BJ (cell line): ENCODE data around the gene ULK1. TPM values are rescaled to one million over a fixed set of nuclear protein-coding genes. Genes with fewer than 3 reads are reported as not detected.

Source experiments
- CTCF ChIA-PET: fragments of 350-600 bp; formaldehyde crosslinking; extraction: SDS; loops from one replicate; lab custom pipeline; 2021; ENCODE audit warnings: antibody characterized with exemption, inconsistent platforms; lab: Yijun Ruan, JAX
- POLR2A ChIA-PET: fragments of 300-600 bp; sonication (Branson Sonifier 250); formaldehyde crosslinking; extraction: SDS; loops from one replicate; lab custom pipeline; 2021; ENCODE audit warnings: antibody characterized with exemption; lab: Charles Lee
- DNase-seq: peaks from one replicate; pipeline ENCODE4 v3.0.0-alpha.2; 2011; ENCODE audit warnings: low read depth
- H3K27me3 ChIP-seq: 2 replicates; pipeline ENCODE4 v1.6.0; 2011; ENCODE audit warnings: low read length; ENCODE audit not compliant: control insufficient read depth, insufficient read depth
- H3K36me3 ChIP-seq: 2 replicates; pipeline ENCODE4 v1.5.1; 2011; ENCODE audit warnings: low read length; ENCODE audit not compliant: control insufficient read depth, insufficient read depth
- H3K4me3 ChIP-seq: 2 replicates; pipeline ENCODE4 v1.5.1; 2011; ENCODE audit warnings: low read depth, mild to moderate bottlenecking, control low read depth, low read length
- CTCF ChIP-seq: IDR thresholded peaks from 2 replicates; pipeline ENCODE4 v1.5.1; 2011; ENCODE audit warnings: low read depth, mild to moderate bottlenecking, control low read depth, inconsistent platforms, low read length, moderate library complexity; ENCODE audit not compliant: insufficient read depth
- polyA plus RNA-seq: library from polyadenylated mRNA; depleted of rRNA; stranded (reverse); fragments of >200 nt; gene quantifications from 2 replicates; pipeline ENCODE4 v1.2.3, GENCODE V29; 2011

The ULK1 gene
- polyA plus RNA-seq, 1 experiment, result 13.7 TPM

GRCh38 chr12:131862600-131862993, 31.8 kb upstream of the ULK1 start:
- no peak overlapping the region for H3K4me3 ChIP-seq
- no peak for TF ChIP-seq CTCF
- ChIA-PET POLR2A (no interaction called here), CTCF (no interaction called here)
- H3K27me3 ChIP-seq, result no peaks in the 10 kb centered on the region
- no peak for DNase-seq
- no peaks in the 10 kb centered on the region for H3K36me3 ChIP-seq

DNA sequence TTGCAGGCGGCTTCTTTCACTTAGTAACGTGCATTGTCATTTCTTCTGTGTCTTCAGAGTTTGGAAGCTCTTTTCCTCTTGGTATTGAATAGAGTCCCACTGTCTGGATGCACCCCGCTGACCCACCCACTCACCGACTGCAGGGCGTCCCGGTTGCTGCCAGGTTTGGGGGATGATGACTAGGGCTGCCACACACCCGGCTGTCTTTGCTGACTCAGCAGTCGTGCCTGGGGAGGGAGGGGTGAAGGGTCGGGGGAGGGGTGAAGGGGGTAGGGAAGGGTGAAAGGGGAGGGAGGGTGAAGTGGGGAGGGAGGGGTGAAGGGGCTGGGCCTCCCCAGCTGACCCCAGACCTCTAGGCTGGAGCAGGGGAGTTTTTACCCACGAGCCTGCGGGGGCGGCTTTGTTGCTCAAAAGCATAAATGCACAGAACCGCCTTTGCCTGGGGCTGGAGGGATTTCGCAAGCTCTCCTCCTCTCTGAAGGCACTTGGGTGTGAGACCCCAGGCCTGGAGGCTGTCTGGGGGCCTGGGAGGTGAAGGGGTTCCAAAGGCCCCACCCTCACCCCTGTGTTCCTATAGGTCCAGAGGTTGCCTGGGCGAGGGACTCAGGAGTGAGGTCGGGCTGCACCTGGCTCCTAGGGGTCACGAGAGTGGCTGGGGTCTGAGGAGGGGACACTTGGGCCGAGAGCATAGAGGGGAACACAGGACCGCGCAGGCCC, 31.3 kb upstream of the ULK1 start:
- CTCF ChIA-PET, result interaction anchor here (1.2 kb wide), 1 partner anchor 9 kb away, joined by 3 read pairs; no protein-coding TSS in a partner anchor

GRCh38 chr12:131863711-131864396, 30.6 kb upstream of the ULK1 start:
- ChIA-PET CTCF (interaction anchor here (0.6 to 1.2 kb wide), 2 partner anchors 10 to 19 kb away, joined by 3 to 5 read pairs; no protein-coding TSS in a partner anchor), POLR2A (no interaction called here)
- Histone ChIP-seq H3K4me3 (no peak overlapping the region), H3K36me3 (no peaks in the 10 kb centered on the region), H3K27me3 (no peaks in the 10 kb centered on the region)
- DNase-seq, result no peak
- no peak for TF ChIP-seq CTCF

More for the DNA sequence above, 31.3 kb upstream of the ULK1 start:
- no peak for TF ChIP-seq CTCF
- DNase-seq, result no peak
- no peaks in the 10 kb centered on the region for H3K27me3 ChIP-seq
- no peak overlapping the region for H3K4me3 ChIP-seq
- POLR2A ChIA-PET, result no interaction called here
- no peaks in the 10 kb centered on the region for H3K36me3 ChIP-seq

GRCh38 chr12:131864469-131864868, 30.0 kb upstream of the ULK1 start:
- ChIA-PET POLR2A (no interaction called here), CTCF (interaction anchor here (0.6 to 1.2 kb wide), 3 partner anchors 10 to 947 kb away, joined by 3 to 5 read pairs (median 3); no protein-coding TSS in a partner anchor)
- Histone ChIP-seq H3K36me3 (no peaks in the 10 kb centered on the region), H3K27me3 (no peaks in the 10 kb centered on the region), H3K4me3 (no peak overlapping the region)
- no peak for TF ChIP-seq CTCF
- no peak for DNase-seq

DNA sequence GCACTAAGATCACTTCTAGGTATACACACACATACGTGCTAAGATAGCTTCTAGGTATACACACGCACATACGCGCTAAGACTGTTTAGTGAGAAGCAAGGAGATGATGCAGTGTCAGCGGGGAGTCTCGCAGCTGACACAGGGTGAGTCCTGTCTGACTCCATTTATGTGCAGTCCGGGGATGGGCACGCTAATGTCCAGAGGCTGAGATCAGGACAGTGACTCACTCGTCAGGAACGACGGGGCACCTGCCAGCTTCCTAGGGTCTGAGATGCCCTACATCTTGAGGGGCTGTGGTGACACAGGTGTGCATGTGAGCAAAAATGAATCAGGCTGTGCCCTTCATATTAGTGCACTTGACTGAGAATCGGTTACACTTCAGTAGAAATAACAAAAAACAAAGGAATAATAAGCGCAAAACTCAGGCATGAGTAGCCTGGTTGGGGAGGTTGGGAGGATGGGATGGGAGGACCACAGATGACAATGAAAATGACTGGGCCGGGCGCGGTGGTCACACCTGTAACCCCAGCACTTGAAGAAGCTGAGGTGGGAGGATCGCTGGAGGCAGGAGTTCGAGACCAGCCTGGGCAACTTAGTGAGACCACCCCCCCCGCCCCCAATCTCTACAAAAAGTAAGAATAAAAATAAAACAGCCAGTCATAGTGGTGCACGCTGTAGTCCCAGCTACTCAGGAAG, 29.1 kb upstream of the ULK1 start:
- no peak for DNase-seq
- Histone ChIP-seq H3K4me3 (no peak overlapping the region), H3K27me3 (no peaks in the 10 kb centered on the region), H3K36me3 (no peaks in the 10 kb centered on the region)
- ChIA-PET POLR2A (no interaction called here), CTCF (interaction anchor here (0.9 kb wide), 1 partner anchor 948 kb away, joined by 3 read pairs; no protein-coding TSS in a partner anchor)
- TF ChIP-seq CTCF, result no peak
